Ovary (tissue), 3 donors: Measurements from ENCODE around the gene NKAIN4.

Experiments
- CTCF ChIP-seq, 3 donors: fragments of 450-650 bp in 2 of 3; fragments of 200-600 bp in 1 of 3; IDR thresholded peaks; one replicate each; pipeline versions ENCODE4 v1.5.1 to v1.8.0; 2016 to 2022; ENCODE audit warnings: antibody characterized with exemption in 3 of 3, mild to moderate bottlenecking in 1 of 3
- EP300 ChIP-seq: sonication (generic); formaldehyde crosslinking; IDR thresholded peaks from one replicate; pipeline ENCODE4 v1.6.1; 2017; ENCODE audit warnings: antibody characterized with exemption
- POLR2A ChIP-seq: fragments of 450-650 bp; IDR thresholded peaks from one replicate; pipeline ENCODE4 v1.6.1; 2017; ENCODE audit warnings: antibody characterized with exemption, mild to moderate bottlenecking, moderate library complexity
- donor health status: DM: no; HTN: no; CAD: no.

GRCh38 chr20:63248835-63249591 lies 5.2 kb downstream of the NKAIN4 start:
- TF ChIP-seq CTCF (IDR thresholded peaks at IDR 0.05): no peak
- TF ChIP-seq POLR2A: no peak
- TF ChIP-seq EP300: no peak
